Spleen (tissue), 7 donors: Measurements from ENCODE around the gene POLN.

Experiments
- POLR2A ChIP-seq, 3 donors: fragments of 450-650 bp; IDR thresholded peaks; one replicate each; pipeline ENCODE4 v1.5.1; 2017; ENCODE audit warnings: antibody characterized with exemption in 3 of 3, mild to moderate bottlenecking in 1 of 3
- TF ChIP-seq, protein P1 (sequence below), 11 experiments: fragments of 200-600 bp in 7 of 11; fragments of 450-650 bp in 4 of 11; sonication (generic) in 4 of 11; IDR thresholded peaks in 8 of 11; conservative IDR thresholded peaks in 3 of 11; 1 replicate in 7 of 11; 2 replicates in 4 of 11; pipeline versions ENCODE4 v1.4.0 to v1.8.0; 2016 to 2021; ENCODE audit warnings: antibody characterized with exemption in 11 of 11, inconsistent platforms in 4 of 11, mild to moderate bottlenecking in 1 of 11
- donor health status: DM: no; HTN: no; CAD: no; lungs with moderate emphysema.
- donor health status: DM: no; HTN: no; CAD: no.
- donor health status: DM: no; HTN: no; CAD: no.

DNA sequence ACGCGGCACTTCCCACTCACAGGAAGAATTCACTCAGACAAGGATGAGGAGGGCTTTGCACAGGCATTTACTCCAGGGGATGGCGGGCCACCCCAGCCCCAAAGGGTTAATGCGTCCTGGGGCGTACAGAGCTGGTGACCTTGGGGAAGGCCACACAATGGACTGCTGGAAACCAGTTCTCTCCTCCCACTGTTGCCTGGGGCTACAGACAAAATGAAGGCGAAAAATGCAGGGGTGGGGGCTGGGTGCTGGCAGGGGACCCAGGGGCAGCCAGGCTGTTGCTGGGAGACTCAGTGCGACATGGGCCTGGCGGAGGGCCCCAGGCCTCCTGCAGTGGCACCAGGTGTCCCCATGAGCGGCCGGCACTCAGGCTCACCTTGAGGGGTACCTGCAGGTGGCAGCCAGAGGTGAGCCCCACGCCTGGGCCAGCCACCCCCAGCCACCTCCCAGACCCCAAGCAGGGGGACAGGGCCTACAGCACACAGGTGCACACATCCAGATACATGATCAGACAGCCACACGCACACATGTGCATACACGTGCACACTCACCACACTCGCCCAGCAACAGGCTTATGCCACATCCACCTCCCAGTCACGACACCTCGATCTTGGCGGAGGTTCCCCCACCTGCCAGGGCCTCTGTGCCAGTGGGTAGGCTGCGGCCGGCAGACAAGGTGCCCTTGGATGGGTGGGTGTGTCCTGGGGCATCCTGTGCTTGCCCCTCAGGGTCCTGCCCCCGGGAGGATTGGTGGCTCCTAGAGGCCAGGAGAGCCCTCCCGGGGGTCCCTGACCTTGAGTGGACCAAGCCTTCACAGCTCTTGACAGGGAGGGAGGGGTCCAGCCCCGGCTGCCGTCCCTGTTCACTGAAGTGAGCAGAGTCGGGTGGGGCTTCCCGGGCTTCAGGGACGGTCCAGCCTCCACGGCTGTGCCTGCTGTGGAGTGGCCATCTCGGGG lies 169.7 kb downstream of the POLN start:
- TF ChIP-seq, protein P1, sequence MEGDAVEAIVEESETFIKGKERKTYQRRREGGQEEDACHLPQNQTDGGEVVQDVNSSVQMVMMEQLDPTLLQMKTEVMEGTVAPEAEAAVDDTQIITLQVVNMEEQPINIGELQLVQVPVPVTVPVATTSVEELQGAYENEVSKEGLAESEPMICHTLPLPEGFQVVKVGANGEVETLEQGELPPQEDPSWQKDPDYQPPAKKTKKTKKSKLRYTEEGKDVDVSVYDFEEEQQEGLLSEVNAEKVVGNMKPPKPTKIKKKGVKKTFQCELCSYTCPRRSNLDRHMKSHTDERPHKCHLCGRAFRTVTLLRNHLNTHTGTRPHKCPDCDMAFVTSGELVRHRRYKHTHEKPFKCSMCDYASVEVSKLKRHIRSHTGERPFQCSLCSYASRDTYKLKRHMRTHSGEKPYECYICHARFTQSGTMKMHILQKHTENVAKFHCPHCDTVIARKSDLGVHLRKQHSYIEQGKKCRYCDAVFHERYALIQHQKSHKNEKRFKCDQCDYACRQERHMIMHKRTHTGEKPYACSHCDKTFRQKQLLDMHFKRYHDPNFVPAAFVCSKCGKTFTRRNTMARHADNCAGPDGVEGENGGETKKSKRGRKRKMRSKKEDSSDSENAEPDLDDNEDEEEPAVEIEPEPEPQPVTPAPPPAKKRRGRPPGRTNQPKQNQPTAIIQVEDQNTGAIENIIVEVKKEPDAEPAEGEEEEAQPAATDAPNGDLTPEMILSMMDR (IDR thresholded peaks at IDR 0.05 in 8 of 11, conservative IDR thresholded peaks at IDR 0.05 in 3 of 11), result no peak
- TF ChIP-seq POLR2A (IDR thresholded peaks at IDR 0.05), result no peak
